ENCODE measurements around the gene XYLB.
"Not testable (repeated sequence)": the region's sequence is repeated elsewhere in the genome, so short reads cannot be mapped to it uniquely, and the experiment has no call there.

XYLB gene

GRCh38 chr3:38401246-38401962, 54.8 kb downstream of the XYLB start:
- DNase-seq, result no peak

DNA sequence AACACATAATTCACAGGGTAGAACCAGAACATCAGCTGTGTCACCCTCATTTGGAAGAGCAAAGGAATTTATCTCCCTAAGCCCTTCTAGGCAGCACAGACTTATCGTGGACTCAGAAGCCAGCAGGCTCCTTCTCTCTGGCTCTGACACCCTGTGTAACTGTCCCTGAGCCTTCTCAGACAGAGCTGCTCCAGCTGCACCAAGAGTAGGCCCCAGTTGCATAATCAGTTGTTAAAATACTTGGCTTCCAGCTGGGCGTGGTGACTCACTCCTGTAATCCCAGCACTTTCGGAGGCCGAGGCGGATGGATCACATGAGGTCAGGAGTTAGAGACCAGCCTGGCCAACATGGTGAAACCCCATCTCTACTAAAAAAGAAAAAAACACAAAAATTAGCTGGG, 57.7 kb downstream of the XYLB start:
- DNase-seq, result no peak

DNA sequence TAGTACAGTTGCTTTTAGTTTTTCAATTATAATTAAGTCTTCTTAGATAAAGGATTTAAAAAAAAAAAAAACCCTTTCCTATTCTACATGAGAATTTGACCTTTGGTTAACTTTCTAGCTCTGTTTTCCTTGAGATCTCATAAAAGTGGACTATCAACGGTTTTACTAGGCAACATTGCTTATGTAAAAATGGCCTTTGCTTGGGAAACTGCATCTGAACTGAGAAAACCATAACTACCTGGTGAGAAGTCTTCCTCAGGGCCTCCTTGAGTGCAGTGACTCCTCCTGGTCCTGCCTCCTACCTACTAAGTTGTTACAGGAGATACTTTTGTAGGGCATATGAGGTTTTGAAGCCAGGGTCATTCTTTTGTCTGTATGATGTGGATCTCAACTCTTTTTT, 65.0 kb downstream of the XYLB start:
- no peak for DNase-seq

- DNase-seq, result not testable (repeated sequence)
Observed at GRCh38 chr3:38420758-38421157, 74.2 kb downstream of the XYLB start.

- DNase-seq, result no peak
Observed at GRCh38 chr3:38421679-38422336, 75.2 kb downstream of the XYLB start.

DNA sequence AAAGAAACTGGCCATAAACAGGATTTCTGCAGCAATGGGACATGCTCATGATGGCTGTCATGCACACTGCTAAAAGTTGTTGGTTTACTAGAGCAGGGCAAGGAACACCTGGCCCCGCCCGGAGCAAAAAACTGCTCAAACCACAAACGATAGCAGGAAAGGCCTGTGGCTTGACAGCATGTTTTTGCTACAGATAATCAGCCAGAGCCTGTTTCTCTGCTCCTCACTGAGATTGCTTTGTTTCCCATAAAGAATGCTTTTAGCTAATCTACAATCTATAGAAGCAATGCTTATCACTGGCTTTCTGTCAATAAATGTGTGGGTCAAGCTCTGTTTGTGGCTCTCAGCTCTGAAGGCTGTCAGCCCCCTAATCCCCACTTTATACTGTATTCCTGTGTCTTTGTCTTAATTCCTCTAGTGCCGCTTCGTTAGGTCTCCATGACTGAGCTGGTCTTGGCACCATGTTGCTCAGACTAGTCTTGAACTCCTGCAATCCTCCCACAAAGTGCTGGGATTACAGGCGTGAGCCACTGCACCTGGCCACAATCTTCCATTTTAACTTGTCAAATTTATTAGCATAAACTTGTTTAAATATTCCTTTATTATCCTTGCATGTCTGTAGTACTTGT, 80.3 kb downstream of the XYLB start:
- DNase-seq, result peak; percentile 6

- not testable (repeated sequence) for DNase-seq
Observed at GRCh38 chr3:38432871-38433658, 86.5 kb downstream of the XYLB start.

DNA sequence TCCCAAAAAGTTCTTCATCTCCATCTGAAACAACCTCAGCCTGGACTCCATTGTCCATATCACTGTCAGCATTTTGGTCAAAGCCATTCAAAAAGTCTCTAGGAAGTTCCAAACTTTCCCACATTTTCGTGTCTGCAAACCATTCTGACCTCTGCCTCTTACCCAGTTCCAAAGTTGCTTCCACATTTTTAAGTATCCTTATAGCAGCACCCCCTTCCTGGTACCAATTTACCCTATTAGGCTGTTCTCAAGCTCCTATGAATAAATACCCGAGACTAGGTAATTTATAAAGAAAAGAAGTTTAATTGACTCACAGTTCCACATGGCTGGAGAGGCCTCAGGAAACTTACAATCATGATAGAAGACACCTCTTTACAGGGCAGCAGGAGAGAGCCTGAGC, 87.1 kb downstream of the XYLB start:
- not testable (repeated sequence) for DNase-seq

DNA sequence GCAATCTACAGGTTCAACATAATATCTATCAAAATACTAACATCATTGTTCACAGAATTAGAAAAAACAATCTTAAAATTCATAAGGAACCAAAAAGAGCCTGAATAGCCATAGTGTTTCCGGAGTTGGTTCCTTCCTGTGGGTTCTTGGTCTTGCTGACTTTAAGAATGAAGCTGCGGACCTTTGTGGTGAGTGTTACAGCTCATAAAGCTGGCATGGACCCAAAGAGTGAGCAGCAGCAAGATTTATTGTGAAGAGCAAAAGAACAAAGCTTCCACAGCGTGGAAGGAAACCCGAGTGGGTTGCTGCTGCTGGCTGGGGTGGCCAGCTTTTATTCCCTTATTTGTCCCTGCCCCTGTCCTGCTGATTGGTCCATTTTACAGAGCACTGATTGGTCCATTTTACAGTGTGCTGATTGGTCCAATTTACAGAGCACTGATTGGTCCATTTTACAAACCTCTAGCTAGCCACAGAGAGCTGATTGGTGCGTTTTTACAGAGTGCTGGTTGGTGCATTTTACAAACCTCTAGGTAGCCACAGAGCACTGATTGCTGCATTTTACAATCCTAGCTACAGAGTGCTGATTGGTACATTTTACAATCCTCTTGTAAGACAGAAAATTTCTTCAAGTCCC, 92.0 kb downstream of the XYLB start:
- not testable (repeated sequence) for DNase-seq

DNA sequence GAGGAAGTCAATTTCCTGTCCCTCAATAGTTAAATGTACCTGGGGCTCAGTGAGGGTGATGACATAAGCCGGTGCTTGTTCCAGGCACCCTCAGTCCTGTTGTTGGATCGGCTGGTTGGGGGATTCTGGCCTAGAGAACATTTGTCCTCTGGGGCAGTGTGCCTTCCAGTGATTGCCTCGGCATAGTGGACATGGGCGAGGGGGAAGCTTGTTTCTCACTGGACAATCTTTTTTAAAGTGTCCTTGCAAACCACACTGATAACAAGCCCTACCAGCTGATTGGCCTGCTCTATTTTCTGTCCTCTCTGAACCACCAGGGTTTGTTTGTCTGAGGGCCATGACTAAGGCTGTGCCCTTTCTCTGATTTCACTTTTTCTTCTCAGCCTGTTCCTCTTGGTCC, 96.6 kb downstream of the XYLB start:
- not testable (repeated sequence) for DNase-seq

DNA sequence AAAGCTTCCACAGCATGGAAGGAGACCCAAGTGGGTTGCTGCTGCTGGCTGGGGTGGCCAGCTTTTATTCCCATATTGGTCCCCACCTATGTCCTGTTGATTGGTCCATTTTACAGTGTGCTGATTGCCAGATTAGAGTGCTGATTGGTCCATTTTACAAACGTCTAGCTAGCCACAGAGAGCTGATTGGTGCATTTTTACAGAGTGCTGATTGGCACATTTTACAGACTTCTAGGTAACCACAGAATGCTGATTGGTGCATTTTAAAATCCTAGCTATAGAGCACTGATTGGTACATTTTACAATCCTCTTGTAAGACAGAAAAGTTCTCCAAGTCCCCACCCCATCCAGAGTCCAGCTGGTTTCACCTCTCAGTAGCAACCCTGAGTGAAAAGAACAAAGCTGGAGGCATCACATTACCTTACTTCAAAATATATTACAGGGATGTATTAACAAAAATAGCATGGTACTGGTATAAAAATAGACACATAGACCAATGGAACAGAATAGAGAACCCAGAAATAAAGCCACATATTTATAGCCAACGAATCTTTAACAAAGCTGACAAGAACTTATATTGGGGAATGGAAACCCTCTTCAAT, 99.6 kb downstream of the XYLB start:
- no peak for DNase-seq

- no peak for DNase-seq
Observed at GRCh38 chr3:38446812-38447211, 100.2 kb downstream of the XYLB start.

- no peak for DNase-seq
Observed at GRCh38 chr3:38450853-38451252, 104.3 kb downstream of the XYLB start.

DNA sequence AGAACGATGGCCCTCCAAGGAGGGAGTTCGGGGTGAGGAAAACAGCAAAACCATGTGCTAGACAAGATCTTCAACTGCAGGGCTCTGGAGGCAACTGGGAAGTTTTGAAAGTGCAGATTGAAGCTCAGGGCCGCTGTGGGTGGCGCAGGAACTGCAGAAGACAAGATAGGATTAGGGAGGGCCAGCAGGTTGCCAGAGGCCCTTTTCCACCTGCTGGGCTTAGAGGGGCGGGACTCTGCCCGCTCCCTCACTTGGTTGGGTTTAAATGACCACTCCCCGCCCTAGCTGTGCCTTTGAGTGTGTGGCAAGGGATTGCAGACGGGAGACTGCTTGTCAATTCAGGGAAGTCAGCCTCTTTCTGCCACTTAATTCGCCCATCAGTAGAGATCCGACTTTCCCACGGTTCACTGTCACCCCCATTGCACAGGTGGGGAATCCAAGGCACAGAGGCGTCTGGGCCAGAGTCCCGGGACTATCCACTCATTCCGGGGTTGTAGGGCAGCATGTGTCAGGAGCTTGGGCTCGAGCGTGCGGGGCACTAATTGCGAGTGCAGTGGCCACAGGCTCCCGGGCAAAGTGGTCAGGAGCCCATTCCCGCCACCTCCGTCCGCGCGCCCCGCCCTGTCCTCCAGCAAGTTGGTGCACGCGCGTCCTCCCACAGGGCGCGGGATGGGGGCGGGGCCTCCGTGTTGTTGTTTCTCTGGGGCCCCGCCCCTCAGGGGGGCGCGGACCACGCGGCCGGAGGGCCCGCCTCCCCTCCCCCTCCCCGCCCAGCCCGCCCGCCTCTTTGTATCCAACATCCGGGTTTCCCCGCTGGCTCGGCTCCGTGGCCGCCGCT, 106.7 kb downstream of the XYLB start, which contains the start of gene ACVR2B:
ACVR2B (plus strand) TSS at position 816 of the 838 bp plus-strand sequence. CDS start 433 bp downstream, outside the sequence.
- peak; percentile 70 for DNase-seq

- no peak for DNase-seq
Observed at GRCh38 chr3:38453913-38454177, 107.3 kb downstream of the XYLB start.

- DNase-seq, result peak; percentile 37
Observed at GRCh38 chr3:38454178-38454883, 107.7 kb downstream of the XYLB start.

DNA sequence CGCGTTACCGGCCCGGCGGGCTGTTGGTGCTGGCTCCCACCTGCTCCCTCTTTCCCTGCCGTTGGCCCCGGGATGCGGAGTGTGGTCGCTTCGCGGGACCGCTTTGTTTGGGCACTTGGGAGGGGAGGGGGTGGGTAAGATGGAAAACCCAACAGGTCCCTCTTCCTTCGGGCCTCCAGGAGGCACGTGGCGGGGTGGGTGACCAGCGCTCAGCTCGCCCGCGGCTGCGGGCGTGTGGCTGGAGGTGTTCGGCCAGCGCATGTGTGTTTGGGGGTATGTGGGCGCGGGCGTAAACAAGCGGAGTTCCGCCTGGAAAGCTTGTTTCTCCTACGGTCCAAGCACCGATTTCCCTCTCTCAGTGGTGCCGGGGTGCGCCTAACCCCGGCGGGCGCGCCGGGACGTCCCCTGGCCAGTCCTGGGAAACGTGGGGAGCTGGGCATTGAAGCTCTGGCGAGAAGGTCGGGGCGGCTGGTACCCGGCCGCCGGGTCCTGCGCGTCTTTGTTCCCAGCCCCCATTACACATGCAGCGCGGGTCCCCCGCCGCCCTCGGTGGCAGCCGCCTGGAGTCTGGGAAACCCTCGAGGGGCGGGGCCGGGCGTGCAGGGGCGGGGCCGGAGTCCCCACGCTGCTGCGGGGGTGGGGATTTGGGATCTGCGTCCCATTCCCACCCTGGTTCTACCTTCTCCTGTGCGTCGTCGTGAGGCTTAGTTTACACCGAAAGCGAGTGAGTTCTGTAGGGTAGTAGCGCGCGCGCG, 108.5 kb downstream of the XYLB start:
- DNase-seq, result peak; percentile 48

GRCh38 chr3:38455639-38456430, 109.2 kb downstream of the XYLB start:
- no peak for DNase-seq
